PC-3 (cell line): ENCODE measurements around the gene SLC7A6OS.

Source experiments
- CTCF ChIP-seq: fragments of 300-600 bp; sonication (generic); conservative IDR thresholded peaks from 2 replicates; pipeline ENCODE4 v1.5.1; 2017; ENCODE audit warnings: antibody characterized with exemption, low read depth, mild to moderate bottlenecking, low read length
- EZH2 ChIP-seq: fragments of 300-600 bp; sonication (generic); IDR thresholded peaks from one replicate; pipeline ENCODE4 v1.6.1; 2017; ENCODE audit warnings: antibody characterized with exemption, mild to moderate bottlenecking, low read length; ENCODE audit not compliant: unreplicated experiment
- EZH2phosphoT487 ChIP-seq: fragments of 300-600 bp; sonication (generic); IDR thresholded peaks from 2 replicates; pipeline ENCODE4 v1.6.1; 2018; ENCODE audit warnings: mild to moderate bottlenecking, antibody characterized with exemption, low read length, borderline replicate concordance

DNA sequence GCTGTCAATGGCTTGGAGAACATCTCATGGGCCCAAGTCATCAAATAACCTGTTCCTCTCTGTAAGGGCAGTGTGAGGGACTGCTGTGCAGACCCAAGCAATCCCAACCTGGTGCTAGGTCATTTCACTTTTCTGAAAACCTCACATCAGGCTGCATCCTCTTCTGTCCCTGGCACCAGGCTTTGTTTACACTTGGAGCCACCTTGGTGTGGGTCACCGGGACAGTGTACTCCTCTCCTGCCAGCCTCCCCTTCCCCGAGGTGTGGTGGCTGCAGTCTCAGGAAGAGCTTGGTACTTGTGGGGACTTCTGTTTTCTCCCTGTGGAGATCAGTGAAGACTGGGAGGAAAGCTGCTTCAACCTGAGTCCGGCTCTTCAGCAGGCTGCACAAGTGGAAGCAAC lies 12.4 kb downstream of the SLC7A6OS start:
- TF ChIP-seq CTCF (no peak), EZH2 (no peak), EZH2phosphoT487 (no peak)
